ENCODE measurements around the gene KRTAP4-9. TPM values are rescaled to one million over a fixed set of nuclear protein-coding genes. Genes with fewer than 3 reads are reported as not detected.
"Not testable (repeated sequence)": the region's sequence is repeated elsewhere in the genome, so short reads cannot be mapped to it uniquely, and the experiment has no call there.

The KRTAP4-9 gene
- total RNA-seq, 1 experiment from 2014 or later, result not detected

- H2AFZ ChIP-seq (ENCODE audit: low read depth, low read length, poor library complexity, severe bottlenecking); POLR2A ChIA-PET; H3K27me3 ChIP-seq (ENCODE audit: insufficient read depth, low read length); H3K9me3 ChIP-seq (ENCODE audit: control insufficient read depth in 1 of 2, insufficient read depth in 1 of 2, low read depth in 1 of 2, low read length in 2 of 2); DNase-seq (ENCODE audit: low read depth, low spot score); H4K20me1 ChIP-seq (ENCODE audit: insufficient read depth); H3K9me2 ChIP-seq (ENCODE audit: insufficient read depth); BruUV-seq (replicated peaks); RAD21 ChIA-PET (ENCODE audit: low non-redundant PET in 1 of 2, low total read pairs in 2 of 2, uncharacterized antibody in 2 of 2, unreplicated experiment in 2 of 2); intact Hi-C loops (cut with micrococcal nuclease); CTCF ChIA-PET: not testable (repeated sequence)
- peak; percentile 31; the same call in 1 of the 2 replicates for TF ChIP-seq SP1 (IDR thresholded peaks at IDR 0.05; ENCODE audit: low read depth)
- TF ChIP-seq JUND (IDR thresholded peaks at IDR 0.05), result 0 out of 2 replicates have a peak, but pooled peaks have one; percentile 8
- ATAC-seq, result peak; percentile 83
- Histone ChIP-seq H3K4me1 (ENCODE audit: control insufficient read depth in 1 of 2, insufficient read depth in 2 of 2, low read length in 2 of 2) (peaks cover 20 to 54% of the 10 kb centered on the region in 2 experiments), H3K4me2 (ENCODE audit: low read length) (peak overlapping the region; percentile 62), H3K9ac (ENCODE audit: low read length) (peak overlapping the region; percentile 49; the same call in 1 of the 2 replicates), H3K4me3 (replicated peaks in 1 of 2; ENCODE audit: low read depth in 1 of 2, low read length in 2 of 2) (peak overlapping the region; percentile 40 to 56), H3K79me2 (ENCODE audit: insufficient read depth, low read length) (peaks cover 50% of the 10 kb centered on the region), H3K36me3 (ENCODE audit: control insufficient read depth in 1 of 2, insufficient read depth in 2 of 2, low read length in 2 of 2) (peaks cover 0 to 30% of the 10 kb centered on the region in 2 experiments; a peak in 2 of 4 replicates), H3K27ac (ENCODE audit: low read depth, low read length) (peak overlapping the region; percentile 76; the same call in 1 of the 2 replicates)
Observed at GRCh38 chr17:41083427-41083826, 21.8 kb upstream of the KRTAP4-9 start.

DNA sequence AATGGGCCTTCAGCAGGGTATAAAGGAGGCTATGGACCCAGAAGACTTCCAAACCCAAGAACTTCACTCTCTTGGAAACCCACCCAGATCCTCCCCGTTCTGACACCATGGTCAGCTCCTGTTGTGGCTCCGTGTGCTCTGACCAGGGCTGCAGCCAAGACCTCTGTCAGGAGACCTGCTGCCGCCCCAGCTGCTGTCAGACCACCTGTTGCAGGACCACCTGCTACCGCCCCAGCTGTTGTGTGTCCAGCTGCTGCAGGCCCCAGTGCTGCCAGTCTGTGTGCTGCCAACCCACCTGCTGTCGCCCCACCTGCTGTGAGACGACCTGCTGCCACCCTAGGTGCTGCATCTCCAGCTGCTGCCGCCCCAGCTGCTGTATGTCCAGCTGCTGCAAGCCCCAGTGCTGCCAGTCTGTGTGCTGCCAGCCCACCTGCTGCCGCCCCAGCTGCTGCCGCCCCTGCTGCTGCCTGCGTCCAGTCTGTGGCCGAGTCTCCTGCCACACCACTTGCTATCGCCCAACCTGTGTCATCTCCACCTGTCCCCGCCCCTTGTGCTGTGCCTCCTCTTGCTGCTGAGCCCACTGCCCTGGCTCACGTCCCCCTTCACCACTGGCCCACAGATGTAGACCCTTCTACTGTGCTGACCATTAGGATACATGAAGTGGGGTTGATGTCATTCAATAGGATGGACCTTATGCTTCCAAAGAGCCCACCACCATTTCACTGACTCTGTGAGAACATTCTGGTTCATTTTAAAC is 20.9 kb upstream of the KRTAP4-9 start, which contains the start of gene KRTAP4-7:
KRTAP4-7 (plus strand) TSS at position 51 of the 757 bp plus-strand sequence; CDS start at position 108, 57 bp downstream.
- H3K9me3 ChIP-seq (ENCODE audit: control insufficient read depth in 1 of 2, insufficient read depth in 1 of 2, low read depth in 1 of 2, low read length in 2 of 2); H3K27me3 ChIP-seq (ENCODE audit: insufficient read depth, low read length); H2AFZ ChIP-seq (ENCODE audit: low read depth, low read length, poor library complexity, severe bottlenecking); H4K20me1 ChIP-seq (ENCODE audit: insufficient read depth); BruUV-seq (replicated peaks); RAD21 ChIA-PET (ENCODE audit: low non-redundant PET in 1 of 2, low total read pairs in 2 of 2, uncharacterized antibody in 2 of 2, unreplicated experiment in 2 of 2); H3K9me2 ChIP-seq (ENCODE audit: insufficient read depth); intact Hi-C loops (cut with micrococcal nuclease); CTCF ChIA-PET; DNase-seq (ENCODE audit: low read depth, low spot score): not testable (repeated sequence)
- Histone ChIP-seq H3K4me3 (replicated peaks in 1 of 2; ENCODE audit: low read depth in 1 of 2, low read length in 2 of 2) (peak within 1 kb of the TSS; percentile 40 to 56), H3K27ac (ENCODE audit: low read depth, low read length) (peak within 1 kb of the TSS; percentile 76), H3K4me2 (ENCODE audit: low read length) (peak within 1 kb of the TSS; percentile 62), H3K79me2 (ENCODE audit: insufficient read depth, low read length) (peaks cover 42% of the 10 kb centered on the region), H3K36me3 (ENCODE audit: control insufficient read depth in 1 of 2, insufficient read depth in 2 of 2, low read length in 2 of 2) (peaks cover 0 to 22% of the 10 kb centered on the region in 2 experiments; a peak in 2 of 4 replicates), H3K4me1 (ENCODE audit: control insufficient read depth in 1 of 2, insufficient read depth in 2 of 2, low read length in 2 of 2) (peaks cover 20 to 47% of the 10 kb centered on the region in 2 experiments), H3K9ac (ENCODE audit: low read length) (peak within 1 kb of the TSS; percentile 49)
- POLR2A ChIA-PET, result interaction anchor here (1.6 kb wide), 1 partner anchor 56 kb away, joined by 5 read pairs; the partner anchor contains the start of gene KRTAP4-6
- peak; percentile 56 for ATAC-seq
- TF ChIP-seq CBX3 (IDR thresholded peaks at IDR 0.05; ENCODE audit: low read depth) (peak; percentile 48; the same call in 1 of the 2 replicates), POLR2AphosphoS5 (IDR thresholded peaks at IDR 0.05; ENCODE audit: low read depth, low read length) (peak; percentile 14; the same call in 1 of the 2 replicates)

DNA sequence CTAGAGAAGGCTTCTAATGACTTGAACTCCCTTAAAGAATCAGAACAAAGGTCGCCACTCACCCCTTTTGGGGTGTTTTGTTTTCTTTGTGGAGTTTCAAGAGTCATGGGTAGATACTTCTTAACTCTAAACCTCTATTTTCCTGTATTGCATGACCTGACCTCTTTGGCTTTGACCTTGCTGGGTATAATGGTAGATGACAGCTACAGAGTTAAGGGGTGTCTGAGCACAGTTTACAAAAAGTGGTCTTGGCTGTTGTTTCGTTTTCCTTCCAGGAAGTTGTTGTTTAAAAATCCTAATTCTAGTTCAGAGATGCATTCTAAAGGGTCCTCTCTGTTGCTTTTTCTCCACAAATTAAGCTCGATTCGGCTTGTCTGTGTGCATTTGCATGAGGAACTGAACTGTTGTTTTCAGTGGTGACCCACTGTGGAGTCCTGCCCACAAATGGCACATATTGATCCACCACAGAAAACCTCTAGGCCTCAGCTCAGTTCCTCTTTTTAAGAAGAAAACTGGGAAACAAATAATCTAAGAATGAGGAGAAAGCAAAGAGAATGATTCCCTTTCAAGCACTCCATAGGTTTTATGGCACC is 16.3 kb upstream of the KRTAP4-9 start:
- H3K9me2 ChIP-seq (ENCODE audit: insufficient read depth); H3K9me3 ChIP-seq (ENCODE audit: control insufficient read depth in 1 of 2, insufficient read depth in 1 of 2, low read depth in 1 of 2, low read length in 2 of 2); H3K4me3 ChIP-seq (replicated peaks in 1 of 2; ENCODE audit: low read depth in 1 of 2, low read length in 2 of 2); H4K20me1 ChIP-seq (ENCODE audit: insufficient read depth); H3K36me3 ChIP-seq (ENCODE audit: control insufficient read depth in 1 of 2, insufficient read depth in 2 of 2, low read length in 2 of 2); H3K27ac ChIP-seq (ENCODE audit: low read depth, low read length); POLR2A ChIA-PET; H3K27me3 ChIP-seq (ENCODE audit: insufficient read depth, low read length); DNase-seq (ENCODE audit: low read depth, low spot score); RAD21 ChIA-PET (ENCODE audit: low non-redundant PET in 1 of 2, low total read pairs in 2 of 2, uncharacterized antibody in 2 of 2, unreplicated experiment in 2 of 2); BruUV-seq (replicated peaks); H2AFZ ChIP-seq (ENCODE audit: low read depth, low read length, poor library complexity, severe bottlenecking); H3K4me2 ChIP-seq (ENCODE audit: low read length); CTCF ChIA-PET; intact Hi-C loops (cut with micrococcal nuclease); ATAC-seq; H3K9ac ChIP-seq (ENCODE audit: low read length): not testable (repeated sequence)
- Histone ChIP-seq H3K79me2 (ENCODE audit: insufficient read depth, low read length) (peaks cover 12% of the 10 kb centered on the region), H3K4me1 (ENCODE audit: control insufficient read depth in 1 of 2, insufficient read depth in 2 of 2, low read length in 2 of 2) (peaks cover 10 to 16% of the 10 kb centered on the region in 2 experiments)
